Activated naive CD8-positive, alpha-beta T cell treated with anti-CD3 and anti-CD28 coated beads, Interleukin-2, amount 50 U/mL, for 16 hours (primary cell): ENCODE results near the gene BRINP1.

Source experiments
- DNase-seq: peaks from one replicate; pipeline ENCODE4 v3.0.0-alpha.2; 2020; ENCODE audit warnings: low read depth, low spot score

The BRINP1 gene

GRCh38 chr9:119368681-119369581 lies at the start of gene BRINP1:
Gene BRINP1 (minus strand): TSS chr9:119369435. CDS start chr9:119313355, 56,080 bp downstream.
- DNase-seq: no peak

- no peak for DNase-seq
Observed at GRCh38 chr9:119418721-119419120, 49.5 kb upstream of the BRINP1 start.

DNA sequence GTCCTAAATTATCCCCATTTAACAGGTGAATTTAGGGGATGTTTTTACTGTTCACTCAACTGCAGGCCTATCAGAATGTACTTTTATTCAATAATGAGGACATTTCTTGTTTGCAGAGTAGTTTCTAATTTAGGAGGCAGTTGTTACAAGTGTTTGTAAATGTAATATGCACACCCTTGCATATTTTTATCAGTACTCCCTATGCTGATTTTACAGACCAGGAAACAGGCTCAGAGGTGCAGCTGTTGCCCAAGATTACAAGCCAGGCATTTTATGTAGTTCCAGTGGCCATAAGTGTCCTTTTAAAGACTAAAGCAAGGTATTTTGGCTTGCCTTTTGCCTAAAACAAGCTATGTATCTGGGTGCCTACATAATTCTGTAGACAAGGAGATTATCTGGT lies 47.6 kb upstream of the BRINP1 start:
- no peak for DNase-seq

GRCh38 chr9:119412399-119412798 lies 43.2 kb upstream of the BRINP1 start:
- DNase-seq: no peak

- no peak for DNase-seq
Observed at GRCh38 chr9:119409552-119409951, 40.3 kb upstream of the BRINP1 start.

DNA sequence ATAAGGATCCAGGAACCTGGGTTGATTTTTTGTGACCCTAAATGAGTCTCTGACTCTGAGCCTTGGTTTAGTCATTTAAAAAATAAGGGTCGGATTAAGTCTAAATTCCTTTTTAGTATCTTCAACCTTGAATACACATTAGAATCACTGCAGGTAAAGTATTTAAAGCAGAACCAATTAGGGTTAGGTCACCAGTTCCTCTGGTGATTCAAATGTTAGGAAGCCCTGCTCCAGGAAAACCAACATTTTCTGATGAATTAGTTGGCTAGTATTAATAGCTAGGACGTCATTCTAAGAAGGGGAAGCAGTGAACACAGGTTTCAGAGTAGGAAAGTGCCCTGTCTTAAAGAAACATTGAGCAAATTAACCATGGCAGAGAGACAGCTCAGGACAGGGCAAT lies 31.4 kb upstream of the BRINP1 start:
- no peak for DNase-seq

DNA sequence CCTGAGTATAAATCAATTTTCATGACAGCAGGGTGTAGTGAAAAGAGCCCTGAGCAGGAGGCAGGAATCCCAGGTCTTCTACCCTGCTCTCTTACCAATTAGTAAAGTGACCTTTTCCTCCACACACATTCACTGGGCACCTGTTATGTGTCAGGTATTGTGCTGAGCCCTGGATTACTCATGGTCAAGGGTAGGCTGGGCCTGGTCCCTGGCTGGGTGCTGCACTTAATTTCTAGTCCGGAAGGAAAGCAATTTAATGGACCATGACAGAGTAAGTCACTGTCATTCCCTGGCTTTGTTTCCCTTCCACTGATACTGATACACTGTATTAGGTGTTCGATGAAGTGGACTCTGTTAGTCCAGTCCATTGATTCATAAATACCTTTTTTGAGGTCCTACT lies 29.1 kb upstream of the BRINP1 start:
- no peak for DNase-seq

GRCh38 chr9:119391878-119392277 lies 22.6 kb upstream of the BRINP1 start:
- DNase-seq: no peak

- DNase-seq: no peak
Observed at GRCh38 chr9:119375892-119376291, 6.7 kb upstream of the BRINP1 start.

- DNase-seq: no peak
Observed at GRCh38 chr9:119372951-119373350, 3.7 kb upstream of the BRINP1 start.

GRCh38 chr9:119370816-119371215 lies 1.6 kb upstream of the BRINP1 start:
- DNase-seq: no peak

DNA sequence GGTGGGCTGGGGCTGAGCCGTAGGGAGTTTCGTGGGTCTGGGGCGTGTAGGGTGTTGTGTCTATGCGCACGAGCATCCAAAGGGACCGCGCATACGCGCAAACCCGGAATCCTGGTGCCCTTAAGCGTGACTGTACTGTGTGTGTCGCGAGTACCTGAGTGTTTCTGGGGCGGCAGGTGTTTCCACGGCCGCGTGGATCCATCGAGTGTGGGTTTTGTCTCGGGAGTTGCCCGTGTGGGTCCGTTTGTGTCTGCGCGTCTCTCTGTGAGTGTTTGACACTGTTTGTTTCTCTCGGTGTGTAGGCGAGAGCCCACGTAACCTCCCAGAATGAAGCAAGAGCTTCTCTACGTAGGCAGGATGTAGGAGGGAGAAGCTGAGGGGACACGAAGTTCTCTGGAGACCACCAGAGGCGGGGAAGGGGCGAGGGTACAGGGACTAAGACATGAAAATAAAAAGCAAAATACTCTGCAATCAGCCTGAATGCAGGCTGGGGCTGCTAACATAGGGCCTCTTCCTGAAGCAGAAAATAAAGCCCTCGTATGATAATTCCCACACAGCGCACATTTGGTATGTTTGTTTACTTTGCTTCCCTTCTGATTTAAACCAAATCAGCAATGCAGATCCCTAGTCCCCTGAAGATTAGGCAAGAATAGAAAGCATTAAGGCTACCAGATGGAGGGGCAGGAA lies 588 bp upstream of the BRINP1 start:
- no peak for DNase-seq

DNA sequence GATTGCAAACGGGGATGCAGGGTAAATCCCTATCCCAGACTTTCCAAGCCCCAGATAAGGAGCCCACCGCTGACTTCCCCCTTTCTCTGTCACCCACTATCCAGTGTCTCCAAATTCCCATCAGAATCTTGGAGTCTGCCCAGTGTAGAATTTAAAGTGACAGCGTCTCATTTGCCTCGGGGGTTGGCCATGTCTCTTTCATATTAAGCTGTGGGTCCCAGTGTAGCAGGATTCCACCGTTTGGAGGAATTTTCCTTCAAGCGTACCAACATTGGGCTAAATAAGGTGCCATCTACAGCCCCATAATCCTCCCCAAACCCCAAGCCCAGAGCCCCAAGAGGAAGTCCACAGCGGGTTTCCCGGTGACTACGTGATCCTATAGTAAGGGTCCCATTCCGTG lies 1.1 kb downstream of the BRINP1 start:
- no peak for DNase-seq

DNA sequence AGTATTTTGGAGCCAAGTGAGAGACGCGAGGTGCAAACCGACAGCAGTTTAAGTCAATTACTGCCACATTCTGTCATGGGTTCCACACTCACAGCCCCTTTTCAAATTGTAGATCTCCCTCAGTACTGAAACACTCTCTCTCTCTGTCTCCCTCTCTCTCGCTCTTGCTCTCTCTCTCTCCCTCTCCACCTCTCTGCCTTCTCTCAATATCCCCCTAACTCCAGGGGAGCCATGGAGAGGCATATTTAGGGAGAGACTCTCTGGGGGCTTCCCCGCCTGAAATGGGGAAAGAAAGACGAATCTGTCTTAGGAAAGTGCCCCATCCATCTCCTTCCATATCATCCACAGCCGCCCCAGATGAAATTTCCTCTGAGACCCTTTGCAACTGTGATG lies 1.6 kb downstream of the BRINP1 start:
- DNase-seq: no peak

- no peak for DNase-seq
Observed at GRCh38 chr9:119366909-119367682, 2.1 kb downstream of the BRINP1 start.

DNA sequence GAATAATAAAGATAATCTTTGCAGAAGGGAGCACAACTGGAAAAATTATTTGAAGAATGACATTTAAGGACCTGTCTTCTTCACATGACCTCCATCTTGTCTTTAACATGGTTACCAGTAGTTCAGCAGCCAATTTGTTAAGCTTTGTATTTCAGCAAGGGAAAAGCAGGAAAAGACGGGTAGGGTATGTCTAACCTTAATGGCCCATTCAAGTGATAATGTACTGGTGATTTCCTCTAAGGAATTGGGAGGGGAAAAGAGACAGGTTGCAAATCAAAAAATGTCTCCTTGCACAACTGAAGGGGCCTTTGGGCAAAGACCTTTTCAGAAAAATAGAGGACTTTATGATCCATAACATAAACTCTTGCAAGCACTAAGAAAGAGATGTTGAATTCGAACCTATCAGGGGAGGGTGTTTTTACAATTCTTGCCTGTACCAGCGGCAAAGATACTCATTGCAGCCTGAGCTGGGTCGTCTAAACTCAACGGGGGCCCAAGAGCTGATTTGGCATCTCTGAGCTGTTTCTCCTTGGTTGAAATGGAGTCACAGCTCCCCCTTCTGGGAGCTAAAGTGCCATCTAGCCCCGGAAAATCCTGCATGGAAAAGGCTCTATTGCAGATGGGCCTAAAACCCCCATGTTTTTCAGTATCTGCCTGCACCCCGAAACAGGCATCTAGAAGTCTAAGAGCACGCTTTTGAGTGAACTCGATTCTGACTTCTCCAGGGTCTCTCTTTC lies 3.8 kb downstream of the BRINP1 start:
- DNase-seq: no peak

- DNase-seq: no peak
Observed at GRCh38 chr9:119360237-119360636, 9.0 kb downstream of the BRINP1 start.

DNA sequence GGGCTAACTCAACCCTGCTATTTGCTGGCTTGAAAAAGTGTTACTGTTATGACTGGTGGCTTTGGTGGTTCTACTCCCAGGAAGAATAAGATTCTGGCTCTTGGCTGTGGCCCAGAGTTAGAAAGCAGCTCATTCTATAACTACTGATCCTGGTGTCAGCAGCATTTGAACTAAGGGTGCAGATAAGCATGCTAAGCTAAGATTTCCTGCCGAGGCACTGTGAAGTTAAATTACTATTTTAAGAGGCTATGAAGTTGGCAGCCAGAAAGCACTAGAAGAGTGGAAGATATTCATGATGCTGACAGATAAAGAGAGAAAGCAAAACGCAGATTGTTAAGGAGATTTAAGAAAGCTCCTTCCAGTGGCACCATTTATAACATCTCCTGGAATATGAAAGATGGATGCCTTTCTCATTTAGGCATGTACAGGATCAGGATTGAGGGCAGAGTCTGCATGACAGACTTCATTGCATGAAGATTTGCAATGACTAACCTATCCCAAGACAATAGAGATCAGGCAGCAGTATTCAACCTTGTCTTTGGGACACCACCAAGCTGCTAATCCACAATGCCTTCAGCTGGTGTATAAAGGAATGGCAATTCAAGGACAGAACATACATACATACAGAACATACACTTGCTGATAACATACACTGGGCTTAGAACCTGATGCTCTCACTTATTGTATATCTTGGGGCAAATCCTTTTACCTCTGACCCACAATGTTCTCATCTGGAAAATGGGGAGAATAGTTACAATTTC lies 11.7 kb downstream of the BRINP1 start:
- DNase-seq: no peak

- no peak for DNase-seq
Observed at GRCh38 chr9:119349351-119349825, 19.8 kb downstream of the BRINP1 start.
